Common myeloid progenitor, CD34-positive (primary cell): ENCODE results near the gene FCSK.

Experiments used
- CTCF ChIA-PET: fragments of 350-600 bp; sonication (Branson Sonifier 250); formaldehyde crosslinking; loops from one replicate; lab custom pipeline; 2021; ENCODE audit warnings: antibody characterized with exemption; lab: Charles Lee
- POLR2A ChIA-PET: fragments of 350-600 bp; sonication (Branson Sonifier 250); formaldehyde crosslinking; loops from one replicate; lab custom pipeline; 2021; ENCODE audit warnings: antibody characterized with exemption; lab: Charles Lee
- DNase-seq, 3 donors: peaks; one replicate each; pipeline versions ENCODE4 v3.0.0 to v3.0.0-alpha.2; 2013
- H3K27ac ChIP-seq, 2 experiments: 1 replicate in 1 of 2; 2 replicates in 1 of 2; pipeline ENCODE4 v1.7.0; 2013; ENCODE audit warnings: inconsistent platforms in 2 of 2, low read length in 2 of 2, mild to moderate bottlenecking in 2 of 2, low read depth in 1 of 2, moderate library complexity in 1 of 2; ENCODE audit not compliant: severe bottlenecking in 2 of 2, insufficient read depth in 1 of 2, poor library complexity in 1 of 2
- H3K27me3 ChIP-seq, 5 experiments: replicated peaks in 2 of 5; 1 replicate in 3 of 5; 2 replicates in 2 of 5; pipeline versions ENCODE4 v1.6.1 to v1.7.0; 2013; ENCODE audit warnings: low read length in 4 of 5, mild to moderate bottlenecking in 2 of 5, moderate library complexity in 2 of 5, inconsistent platforms in 1 of 5; ENCODE audit not compliant: insufficient read depth in 5 of 5, control insufficient read depth in 4 of 5
- H3K36me3 ChIP-seq, 4 experiments: 1 replicate in 2 of 4; 2 replicates in 2 of 4; pipeline versions ENCODE4 v1.6.1 to v1.7.0; 2013; ENCODE audit warnings: low read length in 3 of 4, control low read depth in 1 of 4, mild to moderate bottlenecking in 1 of 4; ENCODE audit not compliant: control insufficient read depth in 4 of 4, insufficient read depth in 4 of 4
- H3K4me1 ChIP-seq, 4 experiments: 1 replicate in 3 of 4; 2 replicates in 1 of 4; pipeline versions ENCODE4 v1.6.1 to v1.7.1; 2013; ENCODE audit warnings: low read length in 3 of 4, mild to moderate bottlenecking in 3 of 4, control low read depth in 1 of 4, inconsistent platforms in 1 of 4, moderate library complexity in 1 of 4; ENCODE audit not compliant: control insufficient read depth in 4 of 4, insufficient read depth in 4 of 4; ENCODE audit errors: control extremely low read depth in 1 of 4
- H3K4me3 ChIP-seq, 7 experiments: 1 replicate in 4 of 7; 2 replicates in 3 of 7; pipeline versions ENCODE4 v1.5.1 to v1.7.0; 2013; ENCODE audit warnings: mild to moderate bottlenecking in 7 of 7, low read length in 6 of 7, moderate library complexity in 6 of 7, inconsistent platforms in 2 of 7, low read depth in 2 of 7, control low read depth in 1 of 7; ENCODE audit not compliant: insufficient read depth in 4 of 7, control insufficient read depth in 1 of 7; ENCODE audit errors: extremely low read depth in 1 of 7
- H3K9me3 ChIP-seq, 5 experiments: 1 replicate in 4 of 5; 2 replicates in 1 of 5; pipeline versions ENCODE4 v1.6.1 to v1.7.1; 2013; ENCODE audit warnings: low read length in 4 of 5, mild to moderate bottlenecking in 2 of 5, inconsistent platforms in 1 of 5, low read depth in 1 of 5, moderate library complexity in 1 of 5; ENCODE audit not compliant: control insufficient read depth in 4 of 5, insufficient read depth in 2 of 5; ENCODE audit errors: control extremely low read depth in 1 of 5
- WGBS: methylation state at CpG from one replicate; pipeline ENCODE4 v1.1.5; 2013; ENCODE audit not compliant: insufficient coverage; 5-methylcytosine and 5-hydroxymethylcytosine counted together

The FCSK gene

GRCh38 chr16:70495425-70496182, 41.2 kb downstream of the FCSK start:
- WGBS = 97% methylated on average over 8 of the region's 9 CpGs
- ChIA-PET CTCF (interaction anchor here (1.3 to 1.7 kb wide), 3 partner anchors 13 to 16 kb away, joined by 4 to 7 read pairs (median 4); no protein-coding TSS in a partner anchor), POLR2A (no interaction called here)

GRCh38 chr16:70496513-70496912, 42.1 kb downstream of the FCSK start:
- Histone ChIP-seq H3K4me1 (no peaks in the 10 kb centered on the region), H3K36me3 (peaks cover 21 to 60% (median 47%) of the 10 kb centered on the region in 4 experiments), H3K9me3 (no peaks in the 10 kb centered on the region), H3K27me3 (no peaks in the 10 kb centered on the region), H3K4me3 (no peak overlapping the region), H3K27ac (no peak overlapping the region)
- ChIA-PET POLR2A (no interaction called here), CTCF (interaction anchor here (1.6 to 1.7 kb wide), 2 partner anchors 12 to 17 kb away, joined by 4 to 7 read pairs; no protein-coding TSS in a partner anchor)
- DNase-seq = no peak
- WGBS = 95% methylated on average over 5 of the region's 6 CpGs

More at GRCh38 chr16:70495425-70496182, 41.2 kb downstream of the FCSK start:
- H3K4me1 ChIP-seq = peaks cover 0 to 5% (median under 1%) of the 10 kb centered on the region in 4 experiments
- no peak overlapping the region for H3K4me3 ChIP-seq
- H3K36me3 ChIP-seq = peaks cover 21 to 57% (median 42%) of the 10 kb centered on the region in 4 experiments
- no peak overlapping the region for H3K27ac ChIP-seq
- no peaks in the 10 kb centered on the region for H3K27me3 ChIP-seq
- H3K9me3 ChIP-seq = no peaks in the 10 kb centered on the region
- no peak for DNase-seq

GRCh38 chr16:70508752-70509151, 54.4 kb downstream of the FCSK start:
- Histone ChIP-seq H3K9me3 (no peaks in the 10 kb centered on the region), H3K27ac (no peak overlapping the region), H3K36me3 (peaks cover 27 to 63% (median 37%) of the 10 kb centered on the region in 4 experiments), H3K27me3 (no peaks in the 10 kb centered on the region), H3K4me3 (peak overlapping the region in 1 of 7 experiments; percentile 48), H3K4me1 (peaks cover 0 to 7% (median 2%) of the 10 kb centered on the region in 4 experiments)
- CTCF ChIA-PET = interaction anchor here (0.8 to 1.8 kb wide), 17 partner anchors 8 to 262 kb away, joined by 3 to 10 read pairs (median 4); partner anchors contain the start of gene COG4
- DNase-seq = peak; percentile 40 to 65 (median 60)
- POLR2A ChIA-PET = interaction anchor here (0.5 to 1.5 kb wide), 2 partner anchors 14 to 132 kb away, joined by 3 to 4 read pairs; partner anchors contain the start of gene COG4
- 8% methylated on average over 3 of the region's 5 CpGs for WGBS

GRCh38 chr16:70510216-70510615, 55.8 kb downstream of the FCSK start:
- peaks cover 0 to 7% (median 2%) of the 10 kb centered on the region in 4 experiments for H3K4me1 ChIP-seq
- peaks cover 32 to 72% (median 44%) of the 10 kb centered on the region in 4 experiments for H3K36me3 ChIP-seq
- no peak overlapping the region for H3K4me3 ChIP-seq
- H3K27me3 ChIP-seq = no peaks in the 10 kb centered on the region
- no peaks in the 10 kb centered on the region for H3K9me3 ChIP-seq
- no peak for DNase-seq
- POLR2A ChIA-PET = no interaction called here
- CTCF ChIA-PET = interaction anchor here (1.4 to 1.8 kb wide), 2 partner anchors 13 to 24 kb away, joined by 4 to 10 read pairs; partner anchors contain the start of gene COG4
- no peak overlapping the region for H3K27ac ChIP-seq
- WGBS = 94% methylated on average over 3 of the region's 3 CpGs

- Histone ChIP-seq H3K9me3 (no peaks in the 10 kb centered on the region), H3K36me3 (peaks cover 31 to 82% (median 49%) of the 10 kb centered on the region in 4 experiments), H3K27ac (no peak overlapping the region), H3K4me1 (peaks cover 0 to 7% (median 2%) of the 10 kb centered on the region in 4 experiments), H3K4me3 (no peak overlapping the region), H3K27me3 (no peaks in the 10 kb centered on the region)
- WGBS = 94% methylated on average over 1 of the region's 1 CpG
- ChIA-PET POLR2A (no interaction called here), CTCF (interaction anchor here (1.1 kb wide), 1 partner anchor 142 kb away, joined by 5 read pairs; no protein-coding TSS in a partner anchor)
- DNase-seq = no peak
Measured at GRCh38 chr16:70511833-70512232, 57.4 kb downstream of the FCSK start.

- POLR2A ChIA-PET = no interaction called here
- peaks cover 0 to 7% (median 2%) of the 10 kb centered on the region in 4 experiments for H3K4me1 ChIP-seq
- CTCF ChIA-PET = interaction anchor here (1.1 kb wide), 1 partner anchor 142 kb away, joined by 5 read pairs; no protein-coding TSS in a partner anchor
- no peaks in the 10 kb centered on the region for H3K27me3 ChIP-seq
- DNase-seq = no peak
- H3K9me3 ChIP-seq = no peaks in the 10 kb centered on the region
- H3K4me3 ChIP-seq = no peak overlapping the region
- no peak overlapping the region for H3K27ac ChIP-seq
- H3K36me3 ChIP-seq = peaks cover 27 to 81% (median 52%) of the 10 kb centered on the region in 4 experiments
- 96% methylated on average over 4 of the region's 5 CpGs for WGBS
Measured at GRCh38 chr16:70512456-70512855, 58.1 kb downstream of the FCSK start.
